ENCODE results near the gene SLC35F1.

Gene SLC35F1

GRCh38 chr6:118220429-118221128 lies 313.5 kb downstream of the SLC35F1 start:
- H3K27ac ChIP-seq, result no peak overlapping the region
- TF ChIP-seq CTCF (conservative IDR thresholded peaks at IDR 0.05), result no peak
- TF ChIP-seq ZFX (IDR thresholded peaks at IDR 0.05), result no peak

DNA sequence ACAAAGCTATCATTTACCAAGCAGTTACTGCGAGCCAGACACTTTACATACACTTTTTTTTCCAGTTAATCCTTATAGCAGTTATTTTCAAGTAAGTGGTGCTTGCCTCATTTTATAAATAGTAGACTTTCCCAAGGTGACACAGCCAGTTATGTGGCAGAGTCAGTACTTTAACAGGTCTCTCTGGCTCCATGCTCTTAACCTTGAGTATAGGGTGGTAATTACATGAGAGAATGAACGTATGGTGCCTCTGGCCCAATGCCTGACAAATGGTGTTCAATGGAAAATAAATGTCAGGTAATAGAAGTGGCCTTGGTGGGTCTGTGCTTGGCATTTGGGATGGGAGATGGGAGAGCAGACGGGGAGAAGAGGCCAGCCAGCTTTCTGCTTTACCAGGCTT lies 316.3 kb downstream of the SLC35F1 start:
- TF ChIP-seq CTCF (conservative IDR thresholded peaks at IDR 0.05) (no peak), ZFX (IDR thresholded peaks at IDR 0.05) (no peak)
- no peak overlapping the region for H3K27ac ChIP-seq

GRCh38 chr6:118228886-118229285 lies 321.8 kb downstream of the SLC35F1 start:
- TF ChIP-seq CTCF (conservative IDR thresholded peaks at IDR 0.05), result no peak
- no peak for TF ChIP-seq ZFX (IDR thresholded peaks at IDR 0.05)
- no peak overlapping the region for H3K27ac ChIP-seq

- no peak for TF ChIP-seq ZFX (IDR thresholded peaks at IDR 0.05)
- TF ChIP-seq CTCF (conservative IDR thresholded peaks at IDR 0.05), result no peak
- no peak overlapping the region for H3K27ac ChIP-seq
These were observed 333.9 kb downstream of the SLC35F1 start for GRCh38 chr6:118240878-118241528.

GRCh38 chr6:118246406-118246805 lies 339.3 kb downstream of the SLC35F1 start:
- H3K27ac ChIP-seq, result no peak overlapping the region
- TF ChIP-seq ZFX (IDR thresholded peaks at IDR 0.05), result no peak
- TF ChIP-seq CTCF (conservative IDR thresholded peaks at IDR 0.05), result no peak

- no peak overlapping the region for H3K27ac ChIP-seq
- TF ChIP-seq ZFX (IDR thresholded peaks at IDR 0.05) (no peak), CTCF (conservative IDR thresholded peaks at IDR 0.05) (no peak)
These were observed 341.1 kb downstream of the SLC35F1 start for GRCh38 chr6:118248171-118248570.

DNA sequence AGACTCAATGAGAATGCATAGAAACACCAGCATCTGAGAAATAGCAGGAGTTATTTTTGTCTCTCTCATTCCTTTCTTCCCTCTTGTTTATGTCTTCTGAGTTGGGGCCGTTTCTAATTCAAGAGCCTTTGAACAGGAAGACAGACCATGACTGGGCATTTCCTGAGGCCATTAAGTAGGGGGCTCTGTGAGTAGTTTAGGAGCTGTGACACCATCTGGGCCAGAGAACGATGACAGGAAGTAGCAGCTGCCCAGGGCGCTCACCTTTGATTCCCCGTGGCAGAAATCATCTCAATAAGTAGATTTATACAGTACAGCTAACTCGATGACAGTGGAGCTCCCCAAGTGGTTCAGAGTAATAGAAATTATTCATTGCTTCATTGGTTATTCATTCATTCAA lies 342.6 kb downstream of the SLC35F1 start:
- no peak overlapping the region for H3K27ac ChIP-seq
- no peak for TF ChIP-seq ZFX (IDR thresholded peaks at IDR 0.05)

GRCh38 chr6:118252474-118252873 lies 345.4 kb downstream of the SLC35F1 start:
- H3K27ac ChIP-seq, result no peak overlapping the region
- TF ChIP-seq ZFX (IDR thresholded peaks at IDR 0.05) (no peak), CTCF (conservative IDR thresholded peaks at IDR 0.05) (peak; percentile 14; the same call in 1 of the 2 replicates)
